ENCODE measurements around the gene SH2D6. TPM values are rescaled to one million over a fixed set of nuclear protein-coding genes. Genes with fewer than 3 reads are reported as not detected.
A peak's percentile ranks its signal among the peaks of the same experiment; 100 is the strongest.

SH2D6 gene
- total and polyA plus RNA-seq, 9 of the 15 experiments (the other 6 are each of a cell fraction or from before 2014, with no cell fraction given): 0.07 to 0.76 (median 0.33) TPM; not detected in 2

- H3K27me3 ChIP-seq (ENCODE audit: control insufficient read depth in 2 of 2, insufficient read depth in 2 of 2, low read length in 2 of 2): no peaks in the 10 kb centered on the region
- 0 out of 2 replicates have a peak overlapping the region, but pooled peaks have one; percentile 8 for H2AFZ ChIP-seq (ENCODE audit: low read depth, low read length)
- ChIA-PET POLR2A (interaction anchor here (1.0 to 63.9 kb wide), 5 partner anchors 9 to 99 kb away, joined by 3 to 1576 read pairs (median 13); partner anchors contain the start of gene MAT2A), CTCF (ENCODE audit: low intra/inter-chr PET ratio) (no interaction called here)
- H3K36me3 ChIP-seq (ENCODE audit: control insufficient read depth, insufficient read depth, low read length): no peaks in the 10 kb centered on the region
- intact Hi-C loops (cut with micrococcal nuclease) (no loop called here), in situ Hi-C loops (cut with MboI) (no loop called here)
- H4K20me1 ChIP-seq (replicated peaks; ENCODE audit: control insufficient read depth, insufficient read depth, low read length): no peaks in the 10 kb centered on the region
- peaks cover 13 to 14% of the 10 kb centered on the region in 2 experiments; a peak in 4 of 5 replicates for H3K4me1 ChIP-seq (replicated peaks in 1 of 2; ENCODE audit: control insufficient read depth in 2 of 2, insufficient read depth in 2 of 2, low read length in 2 of 2)
- BruUV-seq (replicated peaks): no TSS peak
- no peak for FAIRE-seq
- no peaks in the 10 kb centered on the region for H3K79me2 ChIP-seq (ENCODE audit: control insufficient read depth, insufficient read depth, low read length)
- H3K9me3 ChIP-seq (replicated peaks; ENCODE audit: control insufficient read depth, insufficient read depth, low read depth, low read length): no peaks in the 10 kb centered on the region
- TF ChIP-seq GTF2B (IDR thresholded peaks at IDR 0.05; ENCODE audit: extremely low read depth, insufficient read length) (no peak), RBFOX2 (IDR thresholded peaks at IDR 0.05; ENCODE audit: low read depth, low read length) (peak; percentile 36; the same call in 1 of the 2 replicates), SPI1 (IDR thresholded peaks at IDR 0.05; ENCODE audit: borderline replicate concordance, low read depth, low read length) (peak; percentile 70), CEBPG (CRISPR knock-in tag; IDR thresholded peaks at IDR 0.05) (no peak), CEBPG (tag; conservative IDR thresholded peaks at IDR 0.05 in 1 of 2, IDR thresholded peaks at IDR 0.05 in 1 of 2) (no peak), PKNOX1 (IDR thresholded peaks at IDR 0.05) (peak; percentile 38; the same call in 1 of the 2 replicates)
- H3K4me2 ChIP-seq (ENCODE audit: insufficient read depth, low read length): no peak overlapping the region
- WGBS (ENCODE audit: insufficient coverage, low coverage, missing lambda C conversion rate): 64% methylated on average over 11 of the region's 14 CpGs
- H3K9me1 ChIP-seq (ENCODE audit: control insufficient read depth, insufficient read depth, low read length): peaks cover 2% of the 10 kb centered on the region
- H3K4me3 ChIP-seq: no peak overlapping the region
- DNase-seq (ENCODE audit: extremely low read depth in 1 of 4, low spot score in 3 of 4): no peak
- peak overlapping the region in 1 of 2 experiments; percentile 47; a peak in 2 of 4 replicates for H3K9ac ChIP-seq (ENCODE audit: insufficient read depth in 1 of 2, low read depth in 2 of 2, low read length in 2 of 2)
- peak; percentile 38 for ATAC-seq
- no peak overlapping the region for H3K27ac ChIP-seq (ENCODE audit: extremely low read depth, low read depth, low read length)
These were observed 28.0 kb downstream of the SH2D6 start for GRCh38 chr2:85446296-85447221.

Data from K562 (cell line).